ENCODE measurements around the gene GNLY.

GNLY gene

GRCh38 chr2:85724731-85725181 lies 30.6 kb downstream of the GNLY start:
- no peak overlapping the region for H3K4me3 ChIP-seq (replicated peaks; ENCODE audit: low read depth, low read length)
- no peak for DNase-seq (ENCODE audit: extremely low read depth, low read depth)
- TF ChIP-seq CTCF (IDR thresholded peaks at IDR 0.05; ENCODE audit: low read depth, low read length, missing control alignments): no peak

GRCh38 chr2:85725451-85725850 lies 31.3 kb downstream of the GNLY start:
- no peak overlapping the region for H3K4me3 ChIP-seq (replicated peaks; ENCODE audit: low read depth, low read length)
- TF ChIP-seq CTCF (IDR thresholded peaks at IDR 0.05; ENCODE audit: low read depth, low read length, missing control alignments): no peak
- DNase-seq (ENCODE audit: extremely low read depth, low read depth): no peak

- no peak for TF ChIP-seq CTCF (IDR thresholded peaks at IDR 0.05; ENCODE audit: low read depth, low read length, missing control alignments)
- H3K4me3 ChIP-seq (replicated peaks; ENCODE audit: low read depth, low read length): no peak overlapping the region
- DNase-seq (ENCODE audit: extremely low read depth, low read depth): no peak
Observed at GRCh38 chr2:85727798-85728197, 33.6 kb downstream of the GNLY start.

GRCh38 chr2:85728342-85728741 lies 34.2 kb downstream of the GNLY start:
- no peak overlapping the region for H3K4me3 ChIP-seq (replicated peaks; ENCODE audit: low read depth, low read length)
- no peak for TF ChIP-seq CTCF (IDR thresholded peaks at IDR 0.05; ENCODE audit: low read depth, low read length, missing control alignments)
- DNase-seq (ENCODE audit: extremely low read depth, low read depth): no peak

GRCh38 chr2:85728883-85729824 lies 35.0 kb downstream of the GNLY start:
- H3K4me3 ChIP-seq (replicated peaks; ENCODE audit: low read depth, low read length): no peak overlapping the region
- peak; percentile 99 for TF ChIP-seq CTCF (IDR thresholded peaks at IDR 0.05; ENCODE audit: low read depth, low read length, missing control alignments)
- no peak for DNase-seq (ENCODE audit: extremely low read depth, low read depth)

- no peak overlapping the region for H3K4me3 ChIP-seq (replicated peaks; ENCODE audit: low read depth, low read length)
- no peak for DNase-seq (ENCODE audit: extremely low read depth, low read depth)
- no peak for TF ChIP-seq CTCF (IDR thresholded peaks at IDR 0.05; ENCODE audit: low read depth, low read length, missing control alignments)
Observed at GRCh38 chr2:85729825-85730510, 35.8 kb downstream of the GNLY start.

All from HFF-Myc (cell line).